Ishikawa (cell line): ENCODE results near the gene MYO1E.

ENCODE experiments used
- EP300 ChIP-seq: IDR thresholded peaks from 2 replicates; pipeline ENCODE4 v1.6.1; 2012; ENCODE audit warnings: borderline replicate concordance
- TAF1 ChIP-seq: IDR thresholded peaks from 2 replicates; pipeline ENCODE4 v1.6.1; 2012; ENCODE audit warnings: low read depth, mild to moderate bottlenecking
- ZBTB7A ChIP-seq: IDR thresholded peaks from 2 replicates; pipeline ENCODE4 v1.6.1; 2012; ENCODE audit warnings: low read depth

DNA sequence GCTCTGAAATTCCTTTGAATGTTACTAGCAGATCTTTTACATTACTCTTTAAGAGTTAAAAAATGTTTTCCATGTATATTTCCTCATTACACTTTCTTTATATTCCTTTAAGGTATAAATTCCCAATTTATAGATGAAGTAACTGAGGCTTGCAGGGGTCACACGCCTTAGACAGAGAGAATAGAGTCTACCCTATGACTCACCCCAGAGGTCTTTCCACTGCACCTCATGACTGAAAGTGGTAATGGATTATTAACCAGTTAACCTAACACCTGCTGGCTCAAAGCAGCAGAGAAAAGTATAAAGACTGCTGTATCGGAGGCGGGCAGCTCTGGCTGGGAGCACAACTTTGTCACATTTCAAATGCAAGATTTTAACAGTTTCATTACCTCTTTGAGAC is 128.3 kb downstream of the MYO1E start:
- TF ChIP-seq TAF1 (no peak), ZBTB7A (no peak), EP300 (no peak)
